ENCODE results near the gene ZNF502. TPM values are rescaled to one million over a fixed set of nuclear protein-coding genes. Genes with fewer than 3 reads are reported as not detected.

ZNF502 gene
- total and polyA plus RNA-seq, 2 of the 8 experiments (the other 6 are each of a cell fraction or from before 2014, with no cell fraction given) = 1.5 to 3.8 TPM

- ChIA-PET POLR2A (ENCODE audit: partially characterized antibody) (interaction anchor here (1.0 to 1.3 kb wide), 2 partner anchors 8 to 11 kb away, joined by 3 read pairs; no protein-coding TSS in a partner anchor), CTCF (ENCODE audit: partially characterized antibody) (no interaction called here)
- H3K4ac ChIP-seq (replicated peaks; ENCODE audit: insufficient read length, low read depth, low read length) = no peak overlapping the region
- H2AFZ ChIP-seq (ENCODE audit: low read length) = no peak overlapping the region
- no peak overlapping the region for H2BK20ac ChIP-seq (ENCODE audit: low read length)
- no peak overlapping the region for H3K14ac ChIP-seq (ENCODE audit: insufficient read length)
- H3K4me1 ChIP-seq (replicated peaks in 1 of 4; ENCODE audit: control insufficient read depth in 3 of 4, insufficient read depth in 4 of 4, low read length in 3 of 4) = no peaks in the 10 kb centered on the region
- H4K20me1 ChIP-seq (replicated peaks in 1 of 2; ENCODE audit: control insufficient read depth in 1 of 2, insufficient read depth in 2 of 2, low read length in 2 of 2) = peaks cover 0 to 3% of the 10 kb centered on the region in 2 experiments
- H2BK15ac ChIP-seq (ENCODE audit: low read length) = no peak overlapping the region
- H3K4me2 ChIP-seq (ENCODE audit: insufficient read depth in 1 of 2, low read depth in 2 of 2, low read length in 2 of 2) = no peak overlapping the region
- no peak overlapping the region for H2BK120ac ChIP-seq (replicated peaks; ENCODE audit: low read depth, low read length)
- H3K23ac ChIP-seq (ENCODE audit: insufficient read length) = no peak overlapping the region
- H3K79me1 ChIP-seq (ENCODE audit: low read depth, low read length) = no peaks in the 10 kb centered on the region
- no peak overlapping the region for H3K4me3 ChIP-seq (ENCODE audit: extremely low read depth in 1 of 4, insufficient read depth in 2 of 4, low read depth in 3 of 4, low read length in 4 of 4)
- no peak for FAIRE-seq
- no peak overlapping the region for H3K18ac ChIP-seq (ENCODE audit: extremely low read depth, low read length)
- peaks cover 2 to 13% (median 7%) of the 10 kb centered on the region in 4 experiments; a peak in 6 of 8 replicates for H3K36me3 ChIP-seq (ENCODE audit: control insufficient read depth in 2 of 4, insufficient read depth in 4 of 4, low read length in 3 of 4)
- no peak for DNase-seq (ENCODE audit: low read depth in 1 of 2, low spot score in 2 of 2)
- no peaks in the 10 kb centered on the region for H3K9me3 ChIP-seq (ENCODE audit: insufficient read depth in 2 of 2, low read depth in 1 of 2, low read length in 1 of 2)
- H2BK5ac ChIP-seq (ENCODE audit: low read depth, low read length) = no peak overlapping the region
- no peaks in the 10 kb centered on the region for H3K27me3 ChIP-seq (replicated peaks in 1 of 4; ENCODE audit: control insufficient read depth in 3 of 4, extremely low read depth in 1 of 4, insufficient read depth in 3 of 4, low read length in 3 of 4)
- no peak overlapping the region for H2BK12ac ChIP-seq (ENCODE audit: low read depth, low read length)
- TF ChIP-seq RFX5 (IDR thresholded peaks at IDR 0.05; ENCODE audit: borderline replicate concordance, low read depth, low read length) (no peak), JUN (IDR thresholded peaks at IDR 0.05; ENCODE audit: low read depth, low read length) (no peak), CEBPB (IDR thresholded peaks at IDR 0.05; ENCODE audit: low read depth, low read length) (no peak), USF2 (IDR thresholded peaks at IDR 0.05; ENCODE audit: low read length) (no peak), KDM1A (IDR thresholded peaks at IDR 0.05; ENCODE audit: borderline replicate concordance, low read length) (no peak), SIX5 (IDR thresholded peaks at IDR 0.05; ENCODE audit: low read depth, low read length) (no peak), BCL11A (IDR thresholded peaks at IDR 0.05; ENCODE audit: low read depth in 2 of 2, low read length in 2 of 2) (no peak), BRCA1 (IDR thresholded peaks at IDR 0.05; ENCODE audit: low read depth, low read length) (no peak), MAX (IDR thresholded peaks at IDR 0.05) (no peak)
- H3K9ac ChIP-seq (replicated peaks in 1 of 4; ENCODE audit: extremely low read depth in 1 of 4, low read depth in 3 of 4, low read length in 3 of 4) = no peak overlapping the region
- no peak overlapping the region for H3K56ac ChIP-seq (replicated peaks; ENCODE audit: insufficient read length, low read depth, low read length)
- no peak overlapping the region for H4K8ac ChIP-seq (ENCODE audit: extremely low read depth, insufficient read depth, low read length)
- WGBS, 2 experiments (ENCODE audit: extremely low coverage in 1 of 2, insufficient coverage in 1 of 2, insufficient read length in 1 of 2, insufficient replicate concordance in 2 of 2, low coverage in 1 of 2, low lambda C conversion rate in 2 of 2, missing lambda C conversion rate in 1 of 2) = 85% methylated on average over 3 of the region's 3 CpGs; no CpG with 5 or more reads in 1 of the 2 experiments
- H4K5ac ChIP-seq (ENCODE audit: insufficient read length, low read depth, low read length) = no peak overlapping the region
- H4K91ac ChIP-seq (replicated peaks; ENCODE audit: insufficient read length, low read length) = no peak overlapping the region
- H3K79me2 ChIP-seq (ENCODE audit: control insufficient read depth in 1 of 2, insufficient read depth in 2 of 2, low read length in 2 of 2) = no peaks in the 10 kb centered on the region
- no peaks in the 10 kb centered on the region for H3K23me2 ChIP-seq (ENCODE audit: low read depth, low read length)
- no peak overlapping the region for H3K27ac ChIP-seq (ENCODE audit: low read depth, low read length)
- no peak overlapping the region for H2AK5ac ChIP-seq (ENCODE audit: low read depth, low read length)
Observed at GRCh38 chr3:44665173-44665572, 47.3 kb upstream of the ZNF502 start.

All from H1 (cell line).